GM19099 (cell line): Measurements from ENCODE around the gene CRTC3.
A peak's percentile ranks its signal among the peaks of the same experiment; 100 is the strongest.

ENCODE experiments used
- POLR2A ChIP-seq: IDR thresholded peaks from 3 replicates; pipeline ENCODE4 v1.6.1; 2011; ENCODE audit warnings: low read depth; ENCODE audit not compliant: insufficient read length; ENCODE audit errors: extremely low read depth

The CRTC3 gene

DNA sequence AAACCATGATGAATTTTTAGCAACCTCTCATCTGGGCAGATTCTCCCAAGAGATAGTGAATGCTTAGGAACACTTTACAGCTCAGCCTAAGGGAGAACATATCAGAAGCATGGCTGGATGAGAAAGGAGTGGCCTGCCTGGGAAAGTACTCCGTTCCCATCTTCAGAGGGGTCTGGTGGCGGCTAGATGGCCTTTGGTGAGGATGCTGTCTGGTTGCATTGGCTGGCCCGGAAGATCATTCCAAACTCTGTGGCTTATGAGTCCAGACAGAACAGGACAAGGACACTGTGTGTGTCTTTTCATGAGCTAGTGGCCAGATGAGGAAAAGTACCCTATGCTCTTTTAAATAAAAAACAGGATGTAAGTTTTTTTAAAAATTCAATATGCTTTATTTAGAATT lies 51.2 kb downstream of the CRTC3 start:
- TF ChIP-seq POLR2A = no peak

DNA sequence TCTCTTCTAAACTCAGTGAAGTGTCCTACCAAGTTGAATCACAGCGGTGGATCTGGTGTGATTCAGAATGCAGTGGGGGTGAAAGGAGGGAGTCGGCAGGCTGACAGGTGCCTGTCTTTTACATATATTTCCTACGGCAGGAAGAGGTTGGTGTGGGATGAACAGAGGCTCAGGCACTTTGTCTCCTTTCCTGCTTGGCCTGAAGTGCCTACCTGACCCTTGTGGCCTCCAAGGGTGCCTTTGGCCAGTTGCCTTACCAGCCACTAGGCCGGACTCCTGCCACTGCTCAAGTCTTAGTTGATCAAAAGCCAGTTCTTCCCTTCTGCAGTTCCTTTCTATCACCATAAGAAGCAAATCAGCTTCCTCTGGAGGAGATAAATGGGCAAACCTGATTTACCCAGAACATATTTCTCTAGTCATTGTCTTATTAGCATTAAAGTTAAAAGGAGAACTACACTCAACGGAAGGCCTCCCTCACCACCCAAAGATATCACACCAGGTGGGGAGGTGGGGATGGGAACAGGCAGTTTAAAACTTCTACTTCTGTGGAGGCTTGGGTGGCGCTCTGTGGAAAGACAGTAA lies 52.1 kb downstream of the CRTC3 start:
- TF ChIP-seq POLR2A = no peak

DNA sequence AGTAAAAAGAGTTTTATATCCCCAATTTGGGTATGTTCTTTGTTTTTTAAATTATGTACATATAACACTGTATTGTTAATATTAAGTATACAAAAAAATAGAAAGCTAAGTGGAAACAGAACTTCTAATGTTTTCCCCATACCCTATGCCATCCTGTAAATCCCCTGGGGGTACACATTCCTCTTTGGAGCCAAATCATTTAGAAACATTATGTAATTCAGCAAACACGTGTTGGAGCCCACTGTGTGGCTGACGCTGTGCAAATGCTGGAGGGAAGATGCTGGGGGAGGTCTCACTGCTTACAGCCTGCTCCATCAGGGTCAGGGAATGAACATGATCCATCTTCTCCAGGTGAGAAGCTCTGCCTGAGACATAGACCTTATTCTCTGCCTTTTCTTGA lies 52.8 kb downstream of the CRTC3 start:
- no peak for TF ChIP-seq POLR2A

DNA sequence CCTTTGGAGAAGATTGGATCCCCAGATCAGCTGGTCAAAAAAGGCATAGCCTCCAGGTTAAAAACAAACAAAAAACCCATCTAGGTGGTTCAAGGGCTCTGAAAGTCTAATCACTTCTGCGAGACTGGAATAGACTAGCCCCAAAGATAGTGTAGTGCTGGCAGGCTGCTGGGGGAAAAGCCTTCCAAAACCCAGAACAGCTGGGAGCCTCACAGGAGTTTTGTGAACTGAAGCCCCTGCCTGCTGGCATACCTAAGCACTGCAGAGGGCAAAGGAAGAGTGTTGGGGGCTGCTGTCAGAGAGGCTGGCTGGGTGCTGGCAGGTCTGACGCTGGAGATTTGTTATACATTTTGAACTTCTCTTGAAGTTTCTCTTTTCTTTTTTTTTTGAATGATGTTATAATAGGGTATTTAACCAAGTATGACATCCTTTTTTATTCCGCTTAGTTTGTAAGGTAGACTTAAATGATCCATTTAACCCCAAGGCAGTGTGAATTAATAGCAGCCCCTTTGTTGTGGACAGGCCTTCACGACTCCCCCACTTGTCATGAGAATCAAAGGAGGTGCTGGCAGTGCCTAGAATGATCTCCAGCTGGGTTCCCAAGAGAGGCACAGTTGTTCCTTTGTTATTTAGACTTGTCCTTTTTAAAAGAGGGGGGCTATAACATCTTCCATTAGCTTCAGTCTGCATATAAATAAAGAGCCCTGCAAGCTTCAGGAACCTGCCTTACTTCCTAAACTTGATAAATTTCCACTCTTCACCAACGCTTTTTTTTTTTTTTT lies 53.9 kb downstream of the CRTC3 start:
- TF ChIP-seq POLR2A = no peak

DNA sequence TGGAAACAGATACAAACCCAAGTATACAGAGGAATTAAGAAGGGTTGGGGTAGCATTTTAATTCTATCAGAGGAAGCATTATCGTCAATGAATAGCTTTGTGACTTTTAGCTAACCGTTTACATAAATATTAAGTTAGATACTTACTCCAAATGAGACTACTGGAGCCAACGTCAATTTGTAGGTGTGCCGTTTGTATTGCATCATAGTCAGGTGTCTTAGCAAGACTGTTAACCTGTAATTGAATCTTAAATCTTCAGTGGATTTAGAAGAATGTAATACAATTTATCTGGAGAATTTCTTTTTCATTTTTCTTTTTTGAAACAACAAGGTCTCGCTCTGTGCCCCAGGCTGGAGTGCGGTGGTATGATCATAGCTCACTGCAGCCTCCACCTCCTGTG lies 55.1 kb downstream of the CRTC3 start:
- TF ChIP-seq POLR2A = no peak

DNA sequence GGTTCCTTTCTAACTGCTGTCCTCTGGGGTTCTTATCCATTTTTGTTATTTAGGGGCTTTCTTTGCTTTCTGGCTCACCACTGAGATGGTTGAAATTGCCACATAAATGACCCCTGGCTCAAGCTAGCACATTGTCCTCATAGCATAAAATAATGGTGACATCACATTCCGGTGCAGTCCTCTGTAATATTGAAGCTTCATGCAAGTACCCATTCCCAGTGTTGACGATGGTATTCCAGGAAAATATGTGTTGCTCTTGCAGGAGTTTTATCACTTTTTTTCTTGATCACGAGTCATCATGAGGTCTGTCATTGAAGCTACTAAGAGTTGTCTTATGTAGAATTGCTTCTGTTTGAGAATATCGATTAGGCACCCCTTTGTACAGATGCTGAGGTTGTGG lies 56.1 kb downstream of the CRTC3 start:
- TF ChIP-seq POLR2A = no peak

DNA sequence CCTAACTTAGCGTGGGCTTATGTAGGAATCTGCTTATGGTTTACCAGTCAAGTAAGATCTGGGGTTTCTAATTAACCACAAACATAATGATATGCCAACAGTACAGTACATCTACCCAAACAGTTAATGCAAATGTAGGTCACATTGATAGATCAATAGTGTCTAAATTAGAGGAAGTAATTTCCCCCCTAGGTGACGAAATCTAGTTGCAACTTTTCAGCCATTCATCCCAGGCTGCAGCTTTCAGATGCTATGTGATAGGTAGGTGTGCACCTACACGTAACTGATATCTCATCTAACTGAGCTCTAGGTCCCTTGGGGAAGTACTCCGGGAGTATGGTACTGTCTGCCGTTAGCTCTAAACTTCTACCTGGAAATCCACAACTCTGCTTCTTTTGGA lies 57.2 kb downstream of the CRTC3 start:
- TF ChIP-seq POLR2A = no peak

DNA sequence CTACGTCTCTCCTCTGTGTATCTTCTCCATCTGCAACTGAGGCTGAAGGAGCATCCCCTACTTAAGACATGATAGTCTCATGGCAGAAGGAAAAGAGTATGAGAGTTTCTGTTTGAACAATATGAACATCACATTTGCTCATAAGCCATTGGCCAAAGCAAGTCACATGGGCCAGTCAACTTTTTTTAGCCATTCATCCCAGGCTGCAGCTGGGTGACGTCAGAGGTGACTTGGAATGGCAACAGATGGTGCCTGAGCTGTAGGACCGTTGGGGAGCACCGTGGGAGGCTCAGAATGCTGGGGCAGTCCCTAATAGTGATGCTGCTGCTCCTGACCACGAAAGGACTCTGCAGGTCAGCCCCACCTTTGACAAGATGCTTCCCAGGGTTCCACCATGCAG lies 58.7 kb downstream of the CRTC3 start:
- no peak for TF ChIP-seq POLR2A

DNA sequence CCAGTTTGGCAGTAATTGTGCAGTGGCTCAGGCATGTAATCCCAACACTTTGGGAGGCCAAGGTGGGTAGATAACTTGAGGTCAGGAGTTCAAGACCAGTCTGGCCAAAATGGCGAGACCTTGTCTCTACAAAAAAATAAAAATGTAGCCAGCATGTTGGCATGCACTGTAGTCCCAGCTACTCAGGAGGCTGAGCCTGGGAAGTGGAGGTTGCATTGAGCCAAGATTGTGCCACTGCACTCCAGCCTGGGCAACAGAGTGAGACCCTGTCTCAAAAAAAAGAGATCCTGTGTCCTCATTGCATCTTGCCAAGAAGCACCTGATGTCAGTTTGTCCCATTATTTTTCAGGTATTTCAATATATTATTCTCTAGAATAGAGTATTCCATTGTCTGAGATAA lies 61.8 kb downstream of the CRTC3 start:
- TF ChIP-seq POLR2A = no peak

DNA sequence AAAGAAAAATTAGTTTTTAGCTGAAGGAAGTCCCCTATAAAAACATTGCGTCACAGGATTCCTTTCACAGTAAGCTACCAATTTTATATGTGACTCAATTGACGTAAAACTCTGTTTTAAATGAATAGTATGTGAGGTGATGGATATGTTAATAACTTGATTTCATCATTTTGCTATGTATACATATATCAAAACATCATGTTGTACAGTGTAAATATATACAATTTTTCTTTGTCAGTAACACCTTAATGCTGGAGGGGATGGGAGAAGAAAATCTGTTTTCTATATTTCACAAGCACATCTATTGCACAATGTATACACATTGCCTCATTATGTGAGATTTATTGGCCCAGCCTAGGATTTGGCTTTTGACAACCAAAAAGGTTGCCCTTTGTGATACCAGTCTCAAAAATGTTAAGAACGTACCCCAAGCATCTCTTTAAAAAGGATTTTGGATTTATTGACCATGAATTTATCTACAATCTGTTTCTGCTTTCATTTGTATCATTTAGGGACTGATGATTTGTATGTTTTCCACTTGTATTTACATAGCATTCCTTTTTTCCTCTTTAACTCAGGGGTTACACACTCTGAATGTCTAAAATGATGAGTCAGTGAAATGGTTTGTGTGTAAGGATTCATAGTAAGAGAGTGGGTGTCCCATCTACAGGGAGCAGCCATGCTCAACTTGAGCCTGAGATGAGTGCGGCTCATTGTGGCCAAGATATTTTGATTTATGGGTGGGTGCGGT lies 62.6 kb downstream of the CRTC3 start:
- no peak for TF ChIP-seq POLR2A

DNA sequence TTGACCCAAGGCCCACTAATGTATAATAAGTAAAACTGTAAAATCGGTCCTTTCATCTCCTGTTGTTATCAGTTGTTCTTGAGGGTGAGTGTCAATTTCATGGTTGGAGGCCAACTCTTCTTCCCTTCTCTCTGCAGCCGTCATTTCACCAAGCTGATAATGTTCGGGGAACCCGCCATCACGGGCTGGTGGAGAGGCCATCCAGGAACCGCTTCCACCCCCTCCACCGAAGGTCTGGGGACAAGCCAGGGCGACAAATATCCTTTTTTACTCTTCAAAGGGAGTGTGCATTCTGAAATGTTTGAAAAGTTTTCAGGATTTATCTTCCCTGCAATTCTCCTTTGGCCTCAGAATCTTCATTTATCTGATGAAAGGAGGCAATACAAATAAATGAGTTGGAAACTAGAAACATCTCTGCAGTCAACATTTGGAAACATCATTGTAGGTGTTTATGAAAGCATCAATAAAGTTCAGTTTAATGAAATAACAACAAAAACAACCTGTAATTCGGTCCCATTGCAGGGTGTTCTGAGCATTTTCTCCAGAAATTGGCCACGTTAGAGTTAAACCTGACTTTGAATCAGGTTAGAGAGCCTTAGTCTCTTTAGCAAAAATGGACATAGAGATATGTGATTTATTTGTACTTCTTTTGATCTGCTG lies 63.9 kb downstream of the CRTC3 start:
- no peak for TF ChIP-seq POLR2A

DNA sequence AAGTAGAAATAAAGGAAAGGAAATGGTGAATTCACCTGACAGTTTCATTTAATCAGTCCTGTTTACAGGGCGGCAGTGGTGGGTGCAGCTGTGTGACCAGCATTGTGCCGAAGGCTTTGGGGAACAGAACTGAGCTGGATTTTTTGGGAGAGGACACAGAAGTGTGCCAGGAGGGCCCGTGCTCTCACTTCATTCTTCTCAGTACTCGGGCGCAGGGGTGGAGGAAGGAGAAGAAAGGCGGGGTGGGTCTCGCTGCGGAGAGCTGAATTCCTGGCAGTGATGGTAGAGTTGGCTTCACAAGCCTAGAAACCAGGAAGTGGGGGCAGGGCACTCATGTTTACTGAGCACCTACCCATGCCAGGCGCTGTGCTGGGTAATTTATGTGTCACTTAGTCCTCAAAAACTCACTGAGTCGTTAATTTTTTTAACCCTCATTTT lies 64.6 kb downstream of the CRTC3 start:
- peak; percentile 25 for TF ChIP-seq POLR2A

DNA sequence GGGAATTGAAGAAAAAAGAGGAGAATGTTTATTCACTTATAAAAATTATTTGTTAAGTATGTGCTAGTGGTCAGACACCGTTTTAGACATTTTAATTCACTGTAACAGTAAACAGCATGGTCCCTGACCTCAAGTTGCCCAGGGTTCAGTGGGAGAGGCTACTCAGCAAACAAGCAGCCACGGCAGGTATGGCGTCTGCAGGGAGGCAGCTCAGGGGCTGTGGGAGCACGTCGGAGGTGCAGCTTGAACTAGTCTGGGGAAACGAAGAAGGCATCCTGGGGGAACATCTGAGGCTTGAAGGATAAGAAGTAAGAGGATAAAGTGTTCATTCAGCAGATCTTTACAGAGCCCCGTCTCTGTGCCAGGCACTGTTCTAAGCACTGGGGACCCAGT lies 66.0 kb downstream of the CRTC3 start:
- TF ChIP-seq POLR2A = no peak

DNA sequence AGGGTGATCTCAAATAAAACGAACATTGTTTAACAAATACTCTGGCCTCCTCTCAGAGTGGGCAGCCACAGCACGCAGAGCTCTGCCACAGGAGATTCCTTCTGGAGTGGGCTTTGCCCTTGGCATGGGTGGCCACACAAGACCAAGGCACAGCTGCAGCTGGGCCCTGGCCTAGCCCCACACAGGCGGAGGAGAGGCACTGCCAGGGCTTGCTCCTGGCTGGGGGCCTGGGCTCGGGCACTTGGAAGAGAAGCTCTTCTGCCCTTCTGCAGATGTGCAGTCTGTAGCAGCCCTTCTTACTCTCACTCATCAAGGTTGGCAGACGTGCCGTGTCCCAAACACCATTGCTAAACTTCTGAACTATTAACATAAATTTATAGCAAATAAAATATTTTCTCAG lies 67.2 kb downstream of the CRTC3 start:
- TF ChIP-seq POLR2A = no peak

DNA sequence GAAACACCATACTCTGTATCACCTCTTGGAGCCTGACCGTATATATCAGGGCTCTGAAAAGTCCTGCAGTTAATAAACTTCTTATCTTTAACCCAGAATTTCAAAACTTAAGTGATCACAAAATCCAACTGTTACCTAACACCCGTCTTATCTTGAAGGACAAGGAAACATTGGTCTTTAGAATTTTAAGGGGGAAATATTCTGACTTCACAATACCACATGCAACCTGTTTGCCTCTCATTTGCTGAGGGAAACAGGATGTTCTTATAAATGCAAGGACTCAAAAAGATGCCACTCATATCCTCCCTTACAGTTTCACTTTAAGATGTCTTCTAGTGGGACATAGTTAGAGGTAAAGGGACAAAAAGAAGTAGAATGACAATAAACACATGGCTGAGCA lies 67.9 kb downstream of the CRTC3 start:
- no peak for TF ChIP-seq POLR2A
